Panc1 (cell line): ENCODE data around the gene TSR3.

Source experiments
- CTCF ChIP-seq: fragments of 450-650 bp; IDR thresholded peaks from 2 replicates; pipeline ENCODE4 v1.5.1; 2017; ENCODE audit warnings: mild to moderate bottlenecking
- POLR2AphosphoS5 ChIP-seq: IDR thresholded peaks from 2 replicates; pipeline ENCODE4 v1.6.1; 2012; ENCODE audit warnings: mild to moderate bottlenecking, low read depth, low read length, moderate library complexity
- TCF7L2 ChIP-seq: IDR thresholded peaks from 2 replicates; pipeline ENCODE4 v1.6.1; 2011; ENCODE audit warnings: mild to moderate bottlenecking, low read depth, low read length, inconsistent platforms

- TF ChIP-seq CTCF: no peak
- no peak for TF ChIP-seq POLR2AphosphoS5
- no peak for TF ChIP-seq TCF7L2
Measured at GRCh38 chr16:1299868-1300203, 51.8 kb downstream of the TSR3 start.
